Adipocyte (in vitro differentiated cells): ENCODE results near the gene ING4.

ENCODE experiments used
- DNase-seq: peaks from one replicate; pipeline ENCODE4 v3.0.0-alpha.2; 2015; ENCODE audit warnings: low read depth
- H3K27me3 ChIP-seq: replicated peaks from 2 replicates; pipeline ENCODE4 v1.7.0; 2013; ENCODE audit warnings: mild to moderate bottlenecking, low read length, moderate library complexity; ENCODE audit not compliant: control insufficient read depth, insufficient read depth
- H3K36me3 ChIP-seq: 2 replicates; pipeline ENCODE4 v1.7.0; 2013; ENCODE audit warnings: low read length, mild to moderate bottlenecking, moderate library complexity; ENCODE audit not compliant: control insufficient read depth, insufficient read depth, severe bottlenecking
- H3K4me1 ChIP-seq: 2 replicates; pipeline ENCODE4 v1.7.0; 2013; ENCODE audit warnings: mild to moderate bottlenecking, low read length, moderate library complexity; ENCODE audit not compliant: control insufficient read depth, insufficient read depth
- H3K4me3 ChIP-seq: 2 replicates; pipeline ENCODE4 v1.7.0; 2013; ENCODE audit warnings: mild to moderate bottlenecking, low read length, moderate library complexity
- H3K9ac ChIP-seq: 2 replicates; pipeline ENCODE4 v1.7.0; 2013; ENCODE audit warnings: mild to moderate bottlenecking, low read length, moderate library complexity
- H3K9me3 ChIP-seq: 2 replicates; pipeline ENCODE4 v1.7.0; 2013; ENCODE audit warnings: mild to moderate bottlenecking, low read length, moderate library complexity; ENCODE audit not compliant: control insufficient read depth

ING4 gene

GRCh38 chr12:6603095-6603567, 59.8 kb downstream of the ING4 start:
- H3K4me3 ChIP-seq: peak overlapping the region; percentile 45
- peak; percentile 35 for DNase-seq
- no peaks in the 10 kb centered on the region for H3K9me3 ChIP-seq
- H3K4me1 ChIP-seq: peaks cover 51% of the 10 kb centered on the region
- no peaks in the 10 kb centered on the region for H3K27me3 ChIP-seq
- H3K36me3 ChIP-seq: peaks cover 44% of the 10 kb centered on the region
- H3K9ac ChIP-seq: peak overlapping the region; percentile 27

- Histone ChIP-seq H3K4me3 (peak overlapping the region; percentile 45), H3K9ac (peak overlapping the region; percentile 27), H3K36me3 (peaks cover 50% of the 10 kb centered on the region), H3K4me1 (peaks cover 48% of the 10 kb centered on the region), H3K27me3 (no peaks in the 10 kb centered on the region), H3K9me3 (no peaks in the 10 kb centered on the region)
- DNase-seq: no peak
Observed at GRCh38 chr12:6602526-6602925, 60.4 kb downstream of the ING4 start.
